Activated CD4-positive, alpha-beta T cell treated with anti-CD3 and anti-CD28 coated beads, Interleukin-2, amount 10 ng/mL, durations not matched to agents 7 days and 5 days (primary cell): ENCODE measurements around the gene LANCL3. TPM values are rescaled to one million over a fixed set of nuclear protein-coding genes. Genes with fewer than 3 reads are reported as not detected.

Experiments used
- CTCF ChIA-PET: fragments of 350-600 bp; sonication (Branson Sonifier 250); formaldehyde crosslinking; loops from one replicate; lab custom pipeline; 2021; ENCODE audit warnings: antibody characterized with exemption; lab: Charles Lee
- POLR2A ChIA-PET: fragments of 350-600 bp; sonication (Branson Sonifier 250); formaldehyde crosslinking; loops from one replicate; lab custom pipeline; 2021; ENCODE audit warnings: antibody characterized with exemption; lab: Charles Lee
- DNase-seq: peaks from one replicate; pipeline ENCODE4 v3.0.0-alpha.2; 2020
- H3K27ac Mint-ChIP-seq: one replicate; pipeline ENCODE4 v1.8.0; 2021; ENCODE audit warnings: mild to moderate bottlenecking, moderate library complexity, mixed read lengths
- H3K27me3 Mint-ChIP-seq: one replicate; pipeline ENCODE4 v1.8.0; 2021; ENCODE audit warnings: mixed read lengths
- H3K36me3 Mint-ChIP-seq: one replicate; pipeline ENCODE4 v1.8.0; 2021; ENCODE audit warnings: low read depth, mixed read lengths
- H3K4me1 Mint-ChIP-seq: one replicate; pipeline ENCODE4 v1.8.0; 2021; ENCODE audit warnings: mixed read lengths
- H3K4me3 Mint-ChIP-seq: one replicate; pipeline ENCODE4 v1.8.0; 2021; ENCODE audit warnings: mild to moderate bottlenecking, moderate library complexity, mixed read lengths
- H3K9me3 Mint-ChIP-seq: one replicate; pipeline ENCODE4 v1.8.0; 2021; ENCODE audit warnings: mixed read lengths
- total RNA-seq, 2 experiments: library from RNA; stranded (reverse); gene quantifications; one replicate each; pipeline ENCODE4 v1.2.3, GENCODE V29; 2021

LANCL3 gene
- total RNA-seq, 2 experiments from 2014 or later = 0.30 to 0.46 TPM

- H3K4me3 Mint-ChIP-seq = no peak overlapping the region
- no peaks in the 10 kb centered on the region for H3K27me3 Mint-ChIP-seq
- no peaks in the 10 kb centered on the region for H3K36me3 Mint-ChIP-seq
- no peaks in the 10 kb centered on the region for H3K9me3 Mint-ChIP-seq
- DNase-seq = no peak
- CTCF ChIA-PET = no interaction called here
- H3K4me1 Mint-ChIP-seq = no peaks in the 10 kb centered on the region
- POLR2A ChIA-PET = no interaction called here
- H3K27ac Mint-ChIP-seq = no peak overlapping the region
These were observed 105.3 kb downstream of the LANCL3 start for GRCh38 chrX:37676811-37677210.

DNA sequence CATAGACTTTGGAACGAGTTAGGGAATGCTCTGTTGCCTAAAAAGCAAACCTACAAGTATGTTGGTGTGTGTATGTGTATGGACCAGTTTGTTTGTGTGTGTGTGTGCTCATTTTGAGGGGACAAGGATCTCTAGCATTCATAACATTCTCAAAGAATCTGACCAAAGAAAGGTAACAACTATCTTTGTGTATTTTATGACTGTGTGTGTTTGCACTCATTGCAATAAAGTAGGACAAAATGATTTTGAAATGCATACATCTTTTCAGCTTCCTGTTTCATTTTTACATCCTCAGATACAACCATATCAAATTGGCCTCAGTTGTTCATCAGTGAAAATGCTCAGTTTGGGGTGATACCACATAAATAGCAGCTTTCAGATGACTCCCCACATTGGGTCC lies 105.8 kb downstream of the LANCL3 start:
- H3K4me3 Mint-ChIP-seq = no peak overlapping the region
- no peaks in the 10 kb centered on the region for H3K4me1 Mint-ChIP-seq
- H3K27ac Mint-ChIP-seq = no peak overlapping the region
- no peak for DNase-seq
- ChIA-PET CTCF (no interaction called here), POLR2A (no interaction called here)
- H3K36me3 Mint-ChIP-seq = no peaks in the 10 kb centered on the region
- H3K27me3 Mint-ChIP-seq = no peaks in the 10 kb centered on the region
- H3K9me3 Mint-ChIP-seq = no peaks in the 10 kb centered on the region

GRCh38 chrX:37677765-37678164 lies 106.3 kb downstream of the LANCL3 start:
- DNase-seq = no peak
- Mint-ChIP-seq H3K4me1 (no peaks in the 10 kb centered on the region), H3K27ac (no peak overlapping the region), H3K36me3 (no peaks in the 10 kb centered on the region), H3K9me3 (no peaks in the 10 kb centered on the region), H3K27me3 (no peaks in the 10 kb centered on the region), H3K4me3 (no peak overlapping the region)
- POLR2A ChIA-PET = no interaction called here
- CTCF ChIA-PET = no interaction called here

DNA sequence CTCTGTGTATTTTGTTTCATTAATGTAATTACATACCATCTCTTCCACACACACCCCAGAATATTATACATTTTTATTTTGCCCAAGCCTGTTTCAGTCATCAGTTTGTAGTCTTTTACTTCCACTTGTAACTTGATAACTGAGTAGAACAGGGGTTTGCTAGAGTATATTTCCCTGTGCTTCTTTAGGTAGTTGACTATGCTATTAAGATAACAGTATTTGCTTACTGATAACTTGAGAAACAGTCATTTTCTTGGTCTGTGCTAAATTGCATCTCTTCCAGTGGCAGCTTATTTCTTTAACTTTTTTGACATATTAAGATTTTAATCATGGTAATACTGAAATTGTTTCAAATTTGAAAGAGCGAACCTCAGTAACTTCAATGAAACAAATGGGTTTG lies 107.1 kb downstream of the LANCL3 start:
- ChIA-PET CTCF (no interaction called here), POLR2A (no interaction called here)
- Mint-ChIP-seq H3K4me3 (no peak overlapping the region), H3K9me3 (no peaks in the 10 kb centered on the region), H3K36me3 (no peaks in the 10 kb centered on the region), H3K27me3 (no peaks in the 10 kb centered on the region), H3K27ac (no peak overlapping the region), H3K4me1 (no peaks in the 10 kb centered on the region)
- no peak for DNase-seq

DNA sequence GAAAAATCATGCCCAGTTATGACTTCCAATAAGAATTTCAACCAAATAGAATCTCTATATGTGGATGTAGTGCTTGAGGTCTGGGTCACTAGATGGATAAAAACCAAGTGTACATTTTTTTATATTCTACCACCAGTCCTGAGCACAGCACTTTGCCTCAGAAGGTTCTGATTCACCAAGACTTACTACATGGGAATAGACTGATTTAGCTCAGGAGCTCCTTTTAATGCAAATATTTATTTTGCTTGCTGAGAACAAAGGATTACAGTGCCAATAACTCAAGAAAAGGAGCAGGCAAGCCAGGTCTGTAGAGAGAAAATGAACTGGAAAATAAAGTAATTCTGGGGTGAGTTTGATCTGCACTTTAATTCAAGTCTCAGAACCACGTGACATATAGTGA lies 107.8 kb downstream of the LANCL3 start:
- no peaks in the 10 kb centered on the region for H3K9me3 Mint-ChIP-seq
- no peaks in the 10 kb centered on the region for H3K27me3 Mint-ChIP-seq
- H3K4me3 Mint-ChIP-seq = no peak overlapping the region
- DNase-seq = no peak
- no peaks in the 10 kb centered on the region for H3K4me1 Mint-ChIP-seq
- no peak overlapping the region for H3K27ac Mint-ChIP-seq
- CTCF ChIA-PET = no interaction called here
- POLR2A ChIA-PET = no interaction called here
- H3K36me3 Mint-ChIP-seq = no peaks in the 10 kb centered on the region

- Mint-ChIP-seq H3K9me3 (no peaks in the 10 kb centered on the region), H3K27me3 (peaks cover 2% of the 10 kb centered on the region), H3K4me3 (no peak overlapping the region), H3K27ac (no peak overlapping the region), H3K4me1 (no peaks in the 10 kb centered on the region), H3K36me3 (no peaks in the 10 kb centered on the region)
- CTCF ChIA-PET = no interaction called here
- no peak for DNase-seq
- POLR2A ChIA-PET = no interaction called here
These were observed 108.4 kb downstream of the LANCL3 start for GRCh38 chrX:37679888-37680287.

- ChIA-PET CTCF (no interaction called here), POLR2A (no interaction called here)
- DNase-seq = no peak
- H3K9me3 Mint-ChIP-seq = no peaks in the 10 kb centered on the region
- H3K27ac Mint-ChIP-seq = no peak overlapping the region
- peaks cover 4% of the 10 kb centered on the region for H3K27me3 Mint-ChIP-seq
- no peaks in the 10 kb centered on the region for H3K36me3 Mint-ChIP-seq
- no peak overlapping the region for H3K4me3 Mint-ChIP-seq
- no peaks in the 10 kb centered on the region for H3K4me1 Mint-ChIP-seq
These were observed 113.0 kb downstream of the LANCL3 start for GRCh38 chrX:37684426-37684825.

DNA sequence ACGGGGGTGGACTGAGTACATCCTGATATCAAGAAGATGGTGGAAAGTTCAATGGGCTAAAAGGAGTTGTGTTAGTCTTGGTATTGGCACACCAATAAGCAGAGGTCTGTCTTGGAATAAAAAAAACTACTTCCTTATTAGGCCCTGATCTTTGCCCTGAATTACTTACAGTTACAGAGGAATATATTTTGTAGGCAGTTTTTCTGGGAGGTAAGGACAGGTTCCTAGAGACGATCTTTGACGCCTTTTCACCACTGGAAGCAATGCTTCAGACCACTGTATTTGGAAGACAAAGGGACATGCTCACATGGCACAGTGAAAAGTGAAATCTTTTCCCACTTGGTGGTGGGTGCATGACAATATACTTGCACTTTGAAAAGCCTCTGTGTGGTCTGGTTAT lies 113.5 kb downstream of the LANCL3 start:
- H3K9me3 Mint-ChIP-seq = no peaks in the 10 kb centered on the region
- H3K4me3 Mint-ChIP-seq = peak overlapping the region; percentile 46
- H3K36me3 Mint-ChIP-seq = no peaks in the 10 kb centered on the region
- POLR2A ChIA-PET = no interaction called here
- peaks cover 4% of the 10 kb centered on the region for H3K27me3 Mint-ChIP-seq
- DNase-seq = no peak
- H3K27ac Mint-ChIP-seq = no peak overlapping the region
- no peaks in the 10 kb centered on the region for H3K4me1 Mint-ChIP-seq
- CTCF ChIA-PET = no interaction called here

DNA sequence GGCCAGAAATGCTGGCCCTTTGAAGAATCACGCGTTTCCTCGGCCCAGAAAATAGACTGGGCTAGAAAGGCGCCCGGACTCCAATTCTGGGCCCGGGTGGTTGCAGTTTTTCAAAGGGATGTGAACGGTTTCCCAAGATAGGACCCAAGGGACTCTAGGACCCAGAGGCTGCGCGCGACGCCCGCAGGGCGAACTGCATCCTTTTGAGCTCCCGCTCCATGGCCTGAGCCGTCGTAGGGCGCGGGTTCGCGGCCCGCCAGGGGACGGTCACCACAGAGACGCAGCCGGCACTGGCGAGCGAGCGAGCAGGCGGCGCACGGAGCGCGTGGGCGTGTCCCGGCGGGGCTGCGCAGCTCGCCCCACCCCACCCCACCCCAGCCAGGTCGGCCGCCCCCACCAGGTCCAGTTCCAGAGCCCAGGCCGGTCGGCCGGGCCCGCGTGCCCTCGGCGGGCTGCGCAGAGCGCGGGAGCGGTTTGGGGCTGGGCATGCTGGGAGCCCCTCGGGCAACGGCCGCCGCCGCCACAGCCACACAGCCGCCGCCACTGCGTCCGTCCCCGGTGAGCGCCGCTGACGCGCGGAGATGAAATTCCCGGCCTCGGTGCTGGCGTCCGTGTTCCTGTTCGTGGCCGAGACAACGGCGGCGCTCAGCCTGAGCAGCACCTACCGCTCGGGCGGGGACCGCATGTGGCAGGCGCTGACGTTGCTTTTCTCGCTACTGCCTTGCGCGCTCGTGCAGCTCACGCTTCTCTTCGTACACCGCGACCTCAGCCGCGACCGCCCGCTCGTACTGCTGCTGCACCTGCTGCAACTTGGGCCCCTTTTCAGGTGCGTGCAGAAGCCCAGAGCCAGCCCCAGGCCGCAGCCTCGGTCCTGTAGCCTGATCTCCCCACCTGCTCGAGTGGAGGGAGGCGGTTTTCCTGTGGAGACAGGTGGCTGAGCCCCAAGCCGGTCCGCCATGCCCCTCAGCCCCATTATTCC lies 114.2 kb downstream of the LANCL3 start, which contains the start of gene XK:
XK (plus strand) TSS at position 411 of the 979 bp plus-strand sequence; CDS start at position 582, 171 bp downstream.
- no peaks in the 10 kb centered on the region for H3K36me3 Mint-ChIP-seq

GRCh38 chrX:37686369-37686995 lies 115.0 kb downstream of the LANCL3 start:
- ChIA-PET CTCF (no interaction called here), POLR2A (interaction anchor here (0.6 kb wide), 1 partner anchor 327 kb away, joined by 3 read pairs; no protein-coding TSS in a partner anchor)
- Mint-ChIP-seq H3K9me3 (no peaks in the 10 kb centered on the region), H3K36me3 (no peaks in the 10 kb centered on the region), H3K27ac (no peak overlapping the region), H3K27me3 (peaks cover 4% of the 10 kb centered on the region), H3K4me1 (no peaks in the 10 kb centered on the region), H3K4me3 (peak overlapping the region; percentile 58)
- DNase-seq = no peak

More for the DNA sequence above, 114.2 kb downstream of the LANCL3 start, which contains the start of gene XK:
- ChIA-PET CTCF (no interaction called here), POLR2A (interaction anchor here (0.6 kb wide), 1 partner anchor 326 kb away, joined by 3 read pairs; no protein-coding TSS in a partner anchor)
- no peaks in the 10 kb centered on the region for H3K9me3 Mint-ChIP-seq
- H3K27ac Mint-ChIP-seq = no peak within 1 kb of the TSS
- peaks cover 4% of the 10 kb centered on the region for H3K27me3 Mint-ChIP-seq
- peak; percentile 37 for DNase-seq
- no peaks in the 10 kb centered on the region for H3K4me1 Mint-ChIP-seq
- peak within 1 kb of the TSS; percentile 58 for H3K4me3 Mint-ChIP-seq

DNA sequence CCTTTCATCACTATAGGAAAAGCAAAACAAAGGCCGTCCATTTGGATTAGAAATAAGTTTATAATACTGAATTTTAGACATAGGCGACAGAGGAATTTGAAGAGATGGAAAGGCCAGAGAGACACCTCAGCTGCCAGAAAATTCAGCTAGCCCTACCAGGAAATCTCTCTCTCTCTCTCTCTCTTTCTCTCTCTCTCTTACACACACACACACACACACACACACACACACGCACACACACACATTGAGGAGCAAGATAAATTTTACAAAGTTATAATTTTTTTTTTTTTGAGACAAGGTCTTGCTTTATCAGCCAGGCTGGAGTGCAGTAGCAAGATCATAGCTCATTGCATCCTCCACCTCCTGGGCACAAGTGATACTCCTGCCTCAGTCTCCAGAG lies 115.5 kb downstream of the LANCL3 start:
- H3K9me3 Mint-ChIP-seq = no peaks in the 10 kb centered on the region
- no peaks in the 10 kb centered on the region for H3K4me1 Mint-ChIP-seq
- H3K27ac Mint-ChIP-seq = no peak overlapping the region
- CTCF ChIA-PET = no interaction called here
- H3K4me3 Mint-ChIP-seq = peak overlapping the region; percentile 58
- no peaks in the 10 kb centered on the region for H3K36me3 Mint-ChIP-seq
- no peak for DNase-seq
- POLR2A ChIA-PET = no interaction called here
- H3K27me3 Mint-ChIP-seq = peaks cover 4% of the 10 kb centered on the region

DNA sequence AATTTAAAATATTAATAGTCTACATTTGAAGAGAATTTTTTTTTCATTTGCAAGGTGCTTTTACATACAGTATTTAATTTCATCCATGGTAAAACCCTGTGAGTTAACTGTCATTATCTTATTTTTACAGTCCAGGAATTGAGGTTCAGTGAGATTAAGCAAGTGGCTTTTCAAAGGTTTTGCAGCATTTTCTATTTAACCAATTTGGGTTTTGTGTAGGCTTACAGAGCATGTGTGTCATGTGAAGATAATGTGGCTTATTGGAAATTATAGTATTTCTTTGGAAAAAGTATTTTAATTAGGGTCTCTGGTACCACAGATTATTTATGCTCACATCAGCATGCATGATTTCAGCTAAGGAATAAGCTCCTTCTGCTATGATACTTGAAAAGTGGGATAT lies 118.7 kb downstream of the LANCL3 start:
- H3K27me3 Mint-ChIP-seq = no peaks in the 10 kb centered on the region
- H3K4me3 Mint-ChIP-seq = no peak overlapping the region
- no peaks in the 10 kb centered on the region for H3K9me3 Mint-ChIP-seq
- CTCF ChIA-PET = no interaction called here
- DNase-seq = no peak
- no peak overlapping the region for H3K27ac Mint-ChIP-seq
- no peaks in the 10 kb centered on the region for H3K4me1 Mint-ChIP-seq
- POLR2A ChIA-PET = no interaction called here
- no peaks in the 10 kb centered on the region for H3K36me3 Mint-ChIP-seq

DNA sequence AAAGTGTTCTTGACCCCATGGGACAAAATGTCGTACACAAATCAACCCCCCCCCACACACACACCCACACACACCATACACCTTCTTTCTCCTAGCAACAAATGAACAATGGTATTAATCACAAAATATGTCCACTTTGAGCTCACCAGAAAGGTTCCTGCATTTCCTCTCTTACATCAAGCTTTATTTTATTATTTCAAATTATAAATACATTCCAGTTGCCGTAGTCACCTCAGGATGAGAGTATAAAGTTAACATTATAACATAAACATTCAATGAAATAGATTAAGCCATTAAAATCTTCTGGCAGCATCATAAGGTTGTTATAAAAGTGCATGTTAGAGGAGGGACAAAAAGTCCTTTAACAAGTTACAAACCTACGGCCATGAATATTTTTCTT lies 121.5 kb downstream of the LANCL3 start:
- Mint-ChIP-seq H3K27me3 (no peaks in the 10 kb centered on the region), H3K36me3 (no peaks in the 10 kb centered on the region), H3K9me3 (no peaks in the 10 kb centered on the region), H3K4me1 (no peaks in the 10 kb centered on the region), H3K4me3 (no peak overlapping the region), H3K27ac (no peak overlapping the region)
- no peak for DNase-seq
- ChIA-PET POLR2A (no interaction called here), CTCF (no interaction called here)
